Esophagus (tissue), 2 donors: ENCODE measurements around the gene OPCML. TPM values are rescaled to one million over a fixed set of nuclear protein-coding genes. Genes with fewer than 3 reads are reported as not detected.

Source experiments
- H3K27ac ChIP-seq, 2 donors: one replicate each; pipeline ENCODE4 v1.5.1; 2013; ENCODE audit warnings: low read depth in 2 of 2, mild to moderate bottlenecking in 2 of 2, inconsistent platforms in 1 of 2, low read length in 1 of 2, moderate library complexity in 1 of 2
- H3K27me3 ChIP-seq, 2 donors: one replicate each; pipeline ENCODE4 v1.6.1; 2013; ENCODE audit warnings: low read length in 2 of 2, control low read depth in 1 of 2, mild to moderate bottlenecking in 1 of 2; ENCODE audit not compliant: insufficient read depth in 2 of 2, control insufficient read depth in 1 of 2
- H3K36me3 ChIP-seq, 2 donors: one replicate each; pipeline ENCODE4 v1.6.1; 2013; ENCODE audit warnings: low read length in 1 of 2; ENCODE audit not compliant: control insufficient read depth in 2 of 2, insufficient read depth in 2 of 2
- H3K4me1 ChIP-seq, 2 donors: one replicate each; pipeline ENCODE4 v1.6.1; 2013; ENCODE audit warnings: low read length in 1 of 2; ENCODE audit not compliant: control insufficient read depth in 2 of 2, insufficient read depth in 2 of 2
- H3K4me3 ChIP-seq, 2 donors: one replicate each; pipeline ENCODE4 v1.5.1; 2013; ENCODE audit warnings: low read length in 2 of 2, mild to moderate bottlenecking in 2 of 2, low read depth in 1 of 2, moderate library complexity in 1 of 2
- H3K9me3 ChIP-seq, 2 donors: one replicate each; pipeline ENCODE4 v1.6.1; 2013; ENCODE audit warnings: mild to moderate bottlenecking in 2 of 2, low read depth in 1 of 2, low read length in 1 of 2, moderate library complexity in 1 of 2; ENCODE audit not compliant: control insufficient read depth in 2 of 2, insufficient read depth in 1 of 2
- WGBS, 2 donors: extraction: QIAGEN DNeasy Blood & Tissue Kit; methylation state at CpG; one replicate each; pipeline ENCODE4 v1.1.7; 2013; 5-methylcytosine and 5-hydroxymethylcytosine counted together
- polyA plus RNA-seq, 2 donors: library from polyadenylated mRNA; stranded (reverse); fragments of 200-250 nt; gene quantifications; one replicate each; pipeline ENCODE4 v1.2.3, GENCODE V29; 2013
- donor health status: healthy with polysubstance abuse.
- donor health status: Bipolar disorder and iron deficiency.

OPCML gene
- polyA plus RNA-seq, 2 donors: 0.04 to 0.05 TPM

DNA sequence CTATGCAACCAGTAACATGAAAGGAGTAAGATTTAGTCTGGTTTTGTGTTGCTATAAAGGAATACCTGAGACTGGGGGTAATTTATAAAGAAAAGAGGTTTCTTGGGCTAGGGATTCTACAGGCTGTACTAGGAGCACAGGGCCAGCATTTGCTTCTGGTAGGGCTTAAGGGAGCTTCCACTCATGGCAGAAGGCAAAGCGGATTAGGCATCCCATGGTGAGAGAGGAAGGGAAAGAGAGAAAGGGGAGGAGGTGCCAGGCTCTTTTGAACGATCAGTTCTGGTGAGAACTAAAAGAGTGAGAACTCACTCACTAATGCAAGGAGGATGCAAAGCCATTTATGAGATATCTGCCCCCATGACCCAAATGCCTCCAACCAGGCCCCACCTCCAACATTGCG, 283.2 kb downstream of the OPCML start:
- Histone ChIP-seq H3K27me3 (no peaks in the 10 kb centered on the region), H3K9me3 (no peaks in the 10 kb centered on the region), H3K4me3 (no peak overlapping the region), H3K27ac (no peak overlapping the region), H3K4me1 (no peaks in the 10 kb centered on the region), H3K36me3 (no peaks in the 10 kb centered on the region)
- 55 to 71% methylated on average over 3 of the region's 3 CpGs for WGBS, 2 donors

DNA sequence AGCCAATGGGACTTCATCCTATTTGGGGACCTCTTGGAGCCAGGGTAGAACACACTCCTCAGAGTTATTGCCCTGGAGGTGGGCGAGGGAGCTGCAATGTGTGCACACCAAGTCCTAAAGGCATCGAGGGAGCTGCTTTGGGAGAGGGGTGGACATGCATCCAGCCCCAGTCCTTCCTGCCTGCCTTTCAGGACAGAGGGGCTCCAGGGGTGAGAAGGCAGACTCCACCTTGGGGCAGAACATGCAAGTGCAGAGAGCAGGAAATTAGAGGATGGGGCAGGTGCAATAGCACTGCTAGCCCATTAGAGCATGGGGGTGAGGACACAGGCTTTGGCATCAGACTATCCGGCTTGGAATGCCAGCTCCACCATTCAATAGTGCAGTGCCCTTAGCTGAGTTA, 288.5 kb downstream of the OPCML start:
- H3K9me3 ChIP-seq: peaks cover 0 to 2% of the 10 kb centered on the region in 2 donors
- H3K27me3 ChIP-seq: no peaks in the 10 kb centered on the region
- no peaks in the 10 kb centered on the region for H3K36me3 ChIP-seq
- H3K27ac ChIP-seq: no peak overlapping the region
- H3K4me1 ChIP-seq: no peaks in the 10 kb centered on the region
- WGBS, 2 donors: 70 to 82% methylated on average over 3 of the region's 3 CpGs
- no peak overlapping the region for H3K4me3 ChIP-seq

DNA sequence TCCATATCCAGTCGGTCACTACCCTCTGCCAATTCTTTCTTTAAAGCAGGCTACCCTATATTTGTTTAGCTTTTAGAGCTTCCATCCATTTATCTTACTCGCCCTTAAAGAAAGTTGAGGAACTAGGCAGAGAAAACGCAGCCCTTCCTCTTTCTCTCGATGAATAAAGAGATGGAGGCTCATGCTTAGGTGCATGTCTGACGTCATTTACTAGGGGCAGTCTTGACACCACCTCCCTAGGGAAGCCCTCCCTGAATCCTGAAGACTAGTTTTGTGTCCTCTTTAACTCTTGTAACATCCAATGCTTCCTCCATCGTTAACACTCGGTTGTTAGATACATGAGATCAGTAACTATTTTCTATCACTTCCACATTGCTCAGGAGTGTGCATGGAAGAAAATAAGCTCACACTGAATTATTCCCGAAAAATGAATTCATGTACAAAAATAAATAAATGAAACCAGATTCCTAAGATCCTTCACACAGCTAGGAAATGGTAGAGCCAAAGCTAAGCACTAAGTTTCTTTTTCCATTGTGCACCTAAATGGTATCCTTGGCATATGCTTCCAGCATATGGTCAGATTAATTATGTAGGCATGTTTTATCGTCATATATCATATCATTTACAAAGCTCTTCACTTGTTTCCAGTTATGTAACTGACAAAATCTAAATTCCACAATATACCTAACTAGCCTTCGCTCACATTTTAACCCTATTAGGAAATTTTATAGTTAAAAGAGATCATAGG, 291.2 kb downstream of the OPCML start:
- peaks cover 0 to 2% of the 10 kb centered on the region in 2 donors for H3K9me3 ChIP-seq
- no peaks in the 10 kb centered on the region for H3K27me3 ChIP-seq
- H3K4me3 ChIP-seq: no peak overlapping the region
- H3K4me1 ChIP-seq: no peaks in the 10 kb centered on the region
- H3K36me3 ChIP-seq: no peaks in the 10 kb centered on the region
- H3K27ac ChIP-seq: no peak overlapping the region
- WGBS, 2 donors: 73 to 86% methylated on average over 10 of the region's 10 CpGs

DNA sequence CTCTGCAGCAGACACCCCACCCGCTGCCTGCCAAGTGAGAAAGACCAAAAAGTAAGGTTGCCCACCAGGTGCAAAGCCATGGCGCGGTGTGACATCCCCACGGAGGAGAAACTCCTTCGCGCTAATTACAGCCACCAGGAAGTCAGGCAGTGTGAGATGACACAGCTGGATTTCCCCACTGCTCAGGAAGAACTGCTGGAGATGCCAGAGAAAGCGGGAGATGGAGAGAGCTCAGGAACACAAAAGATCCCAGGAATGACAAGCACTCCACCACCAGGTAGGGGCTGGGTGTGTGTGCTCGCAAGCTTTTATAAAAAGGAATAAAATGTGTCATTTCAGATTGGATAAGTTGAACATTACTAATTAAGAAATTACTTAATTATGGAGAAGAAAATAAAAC, 292.7 kb downstream of the OPCML start:
- Histone ChIP-seq H3K9me3 (peaks cover 0 to 2% of the 10 kb centered on the region in 2 donors), H3K4me3 (no peak overlapping the region), H3K27ac (no peak overlapping the region), H3K4me1 (no peaks in the 10 kb centered on the region), H3K36me3 (no peaks in the 10 kb centered on the region), H3K27me3 (no peaks in the 10 kb centered on the region)
- WGBS, 2 donors: 76 to 79% methylated on average over 8 of the region's 8 CpGs

DNA sequence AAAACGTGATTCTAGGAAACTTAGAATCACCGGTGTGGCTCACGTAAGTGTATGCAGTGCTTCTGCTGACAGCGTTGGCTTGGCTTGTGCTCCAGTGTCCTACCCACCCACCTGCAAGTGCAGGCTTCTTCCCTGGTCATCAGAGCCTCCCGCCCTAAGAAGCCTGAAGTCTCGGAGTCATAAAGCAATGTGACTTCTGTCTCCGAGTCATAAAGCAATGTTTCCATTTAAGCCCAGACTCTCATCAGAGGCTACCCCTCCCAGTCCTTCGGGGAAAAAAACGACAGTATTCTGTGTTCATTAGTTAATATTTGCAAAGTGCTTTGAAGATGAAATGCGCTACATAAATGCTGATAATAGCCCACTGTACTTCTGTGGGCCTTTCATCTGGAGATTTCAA, 293.8 kb downstream of the OPCML start:
- H3K27ac ChIP-seq: no peak overlapping the region

DNA sequence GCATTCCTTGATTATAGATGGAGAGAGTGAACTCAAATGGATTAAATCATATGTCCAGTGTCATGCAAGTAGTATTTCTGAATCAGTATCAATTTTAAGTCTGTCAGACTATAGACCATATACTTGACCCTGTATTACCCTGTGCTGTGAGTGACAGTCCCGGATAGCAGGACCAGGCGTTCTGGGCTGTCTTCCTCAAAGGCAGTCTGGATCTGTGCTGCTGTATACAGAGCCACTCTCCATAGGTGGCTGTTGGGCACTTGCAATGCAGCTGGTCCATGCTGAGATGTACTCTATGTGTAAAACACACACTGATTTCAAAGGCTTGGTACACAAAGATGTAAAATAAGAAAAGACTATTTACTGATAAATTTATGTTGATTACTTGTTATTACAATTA, 294.3 kb downstream of the OPCML start:
- Histone ChIP-seq H3K36me3 (no peaks in the 10 kb centered on the region), H3K27ac (no peak overlapping the region), H3K27me3 (no peaks in the 10 kb centered on the region), H3K4me3 (no peak overlapping the region), H3K9me3 (peaks cover 0 to 1% of the 10 kb centered on the region in 2 donors), H3K4me1 (no peaks in the 10 kb centered on the region)
- 88 to 90% methylated on average over 2 of the region's 2 CpGs for WGBS, 2 donors

More for the DNA sequence above, 293.8 kb downstream of the OPCML start:
- WGBS, 2 donors: 71 to 80% methylated on average over 10 of the region's 10 CpGs
- Histone ChIP-seq H3K27me3 (no peaks in the 10 kb centered on the region), H3K9me3 (peaks cover 0 to 2% of the 10 kb centered on the region in 2 donors), H3K4me1 (no peaks in the 10 kb centered on the region), H3K36me3 (no peaks in the 10 kb centered on the region), H3K4me3 (no peak overlapping the region)

DNA sequence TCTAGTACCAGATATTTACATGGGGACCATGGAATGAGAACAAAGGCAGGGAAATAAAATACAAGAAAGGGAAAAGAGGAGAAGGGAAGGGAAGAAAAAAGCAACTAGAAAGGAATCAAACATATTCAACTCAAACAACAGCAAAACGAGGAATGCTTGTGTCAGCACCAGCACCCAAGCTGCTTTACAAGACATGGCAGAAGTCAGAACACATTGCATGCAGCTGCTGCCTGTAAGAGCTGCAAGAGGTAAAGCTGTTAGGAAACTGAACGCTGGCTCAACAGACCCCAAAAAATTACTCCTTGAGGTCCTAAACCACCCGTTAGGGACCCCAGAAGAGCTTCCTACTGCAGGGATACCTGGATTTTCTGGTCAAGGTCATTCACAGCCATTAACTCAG, 296.9 kb downstream of the OPCML start:
- H3K4me3 ChIP-seq: no peak overlapping the region
- H3K36me3 ChIP-seq: no peaks in the 10 kb centered on the region
- no peaks in the 10 kb centered on the region for H3K27me3 ChIP-seq
- H3K4me1 ChIP-seq: no peaks in the 10 kb centered on the region
- WGBS, 2 donors: 59 to 70% methylated on average over 3 of the region's 3 CpGs
- H3K27ac ChIP-seq: no peak overlapping the region
- H3K9me3 ChIP-seq: no peaks in the 10 kb centered on the region

DNA sequence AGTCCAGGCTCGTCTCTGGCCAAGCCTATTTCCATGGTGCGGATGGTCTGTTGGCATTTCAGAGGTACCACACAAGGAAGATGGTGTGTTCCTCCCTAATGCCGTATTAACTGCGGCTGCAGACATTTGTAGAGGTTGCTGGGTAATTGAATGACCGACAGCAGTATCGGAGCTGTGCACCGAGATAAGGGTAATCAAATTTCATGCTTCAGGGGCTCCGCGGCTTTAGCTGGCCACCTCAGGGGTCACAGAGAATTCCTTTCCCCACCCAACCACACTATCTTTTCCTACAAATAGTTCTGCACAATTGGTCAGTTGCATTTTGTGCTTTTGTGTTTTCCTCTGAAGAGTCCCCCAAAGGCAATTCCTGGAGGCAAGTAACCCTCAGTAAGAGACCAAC, 297.4 kb downstream of the OPCML start:
- H3K9me3 ChIP-seq: no peaks in the 10 kb centered on the region
- no peaks in the 10 kb centered on the region for H3K4me1 ChIP-seq
- 59 to 75% methylated on average over 9 of the region's 9 CpGs for WGBS, 2 donors
- no peak overlapping the region for H3K4me3 ChIP-seq
- no peaks in the 10 kb centered on the region for H3K27me3 ChIP-seq
- no peak overlapping the region for H3K27ac ChIP-seq
- no peaks in the 10 kb centered on the region for H3K36me3 ChIP-seq

DNA sequence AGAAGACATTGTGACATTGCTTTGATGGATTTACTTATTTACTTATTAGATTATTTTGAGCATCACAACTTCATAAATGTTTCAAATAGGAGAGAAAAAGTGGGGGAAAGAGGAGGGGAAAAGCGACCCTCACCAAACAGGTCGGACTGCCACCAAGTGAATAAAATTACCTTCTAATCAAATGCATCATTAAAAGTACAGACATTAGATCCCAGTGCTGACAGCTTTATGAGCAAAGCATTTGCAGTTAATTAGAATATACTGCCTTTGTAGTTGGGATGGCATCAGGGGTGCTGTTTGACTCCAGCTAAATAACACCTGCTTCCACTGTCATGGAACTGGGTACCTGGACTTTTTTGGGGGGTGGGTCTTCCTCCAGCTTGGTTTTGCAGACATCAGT, 299.6 kb downstream of the OPCML start:
- H3K4me3 ChIP-seq: no peak overlapping the region
- WGBS, 2 donors: 78 to 80% methylated on average over 2 of the region's 2 CpGs
- H3K36me3 ChIP-seq: no peaks in the 10 kb centered on the region
- peaks cover 0 to 2% of the 10 kb centered on the region in 2 donors for H3K4me1 ChIP-seq
- no peaks in the 10 kb centered on the region for H3K27me3 ChIP-seq
- H3K9me3 ChIP-seq: no peaks in the 10 kb centered on the region
- no peak overlapping the region for H3K27ac ChIP-seq

DNA sequence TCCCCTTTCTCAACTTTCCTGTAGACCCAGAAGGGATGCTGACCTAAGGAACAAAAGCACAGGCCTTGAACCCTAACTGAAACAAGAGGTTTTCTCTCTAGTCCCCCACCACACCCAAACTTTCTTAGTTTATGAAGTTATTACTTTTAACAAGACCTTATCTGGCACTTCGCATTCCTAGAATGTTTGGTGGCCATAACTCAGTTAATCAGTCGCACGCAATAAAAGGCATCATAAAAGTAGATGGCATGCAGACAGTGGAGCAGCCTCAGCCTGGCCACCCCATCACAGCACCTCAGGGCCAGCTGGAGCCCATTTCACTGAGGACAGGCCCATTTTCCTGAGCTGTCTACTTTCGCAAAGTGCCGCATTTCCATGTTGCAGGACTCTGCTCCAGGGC, 301.9 kb downstream of the OPCML start:
- Histone ChIP-seq H3K9me3 (no peaks in the 10 kb centered on the region), H3K27me3 (no peaks in the 10 kb centered on the region), H3K27ac (no peak overlapping the region), H3K4me3 (no peak overlapping the region), H3K4me1 (peaks cover 0 to 2% of the 10 kb centered on the region in 2 donors), H3K36me3 (no peaks in the 10 kb centered on the region)
- 89 to 96% methylated on average over 5 of the region's 5 CpGs for WGBS, 2 donors
